ENCODE results near the gene CACNA2D3.
"Not testable (repeated sequence)": the region's sequence is repeated elsewhere in the genome, so short reads cannot be mapped to it uniquely, and the experiment has no call there.

The CACNA2D3 gene

DNA sequence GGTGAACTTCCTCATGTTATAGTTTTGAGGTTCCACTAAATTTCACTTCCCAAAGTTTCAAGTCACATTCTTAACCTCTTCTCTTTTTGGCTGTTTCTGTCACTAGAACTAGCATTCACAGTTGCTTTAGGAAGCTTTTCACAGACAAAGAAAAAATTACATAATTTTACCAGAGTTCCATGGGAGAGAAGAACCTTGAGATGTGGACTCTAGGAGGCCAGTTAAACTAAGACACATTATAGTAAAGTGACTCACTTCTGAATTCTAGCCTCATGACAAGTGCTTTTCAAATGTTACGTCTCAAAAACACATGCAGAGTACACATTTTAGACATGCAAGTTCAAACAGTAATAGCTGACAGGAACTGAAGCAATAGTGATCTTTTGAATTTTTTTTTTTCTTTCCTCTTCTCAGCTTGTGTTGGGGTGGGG, 845.4 kb downstream of the CACNA2D3 start:
- in situ Hi-C loops (cut with HindIII; ENCODE audit: low sequenced_read_pairs) = no loop called here

DNA sequence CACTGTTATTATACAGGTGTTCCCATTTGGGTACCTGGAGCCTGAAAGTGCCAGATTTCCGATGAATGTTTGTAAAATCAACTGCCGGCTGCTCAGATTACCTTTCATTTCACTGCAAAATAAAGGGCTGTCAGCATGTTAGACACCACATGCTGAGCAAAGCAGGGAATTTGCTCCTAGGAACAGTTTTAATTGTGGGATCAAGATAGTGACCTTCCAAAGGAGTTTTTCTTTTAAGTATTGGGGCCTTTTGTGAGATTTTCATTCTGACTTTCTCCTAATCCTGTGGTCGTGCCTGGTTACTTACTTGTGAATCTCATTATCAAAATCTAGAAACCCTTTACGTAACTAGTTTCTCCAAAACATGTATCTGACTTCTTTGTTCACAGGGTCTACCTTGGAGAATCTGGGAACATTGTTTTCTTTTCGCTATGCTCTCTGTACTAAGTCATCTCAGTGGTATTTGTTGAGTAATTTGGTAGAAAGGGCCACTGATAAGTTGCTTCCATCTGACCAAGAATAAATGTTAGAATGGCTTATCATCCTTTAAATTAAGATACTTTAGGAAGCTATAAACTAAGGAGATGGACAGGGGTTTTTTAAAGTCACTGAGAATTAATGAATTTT, 846.3 kb downstream of the CACNA2D3 start:
- in situ Hi-C loops (cut with HindIII; ENCODE audit: low sequenced_read_pairs) = no loop called here

DNA sequence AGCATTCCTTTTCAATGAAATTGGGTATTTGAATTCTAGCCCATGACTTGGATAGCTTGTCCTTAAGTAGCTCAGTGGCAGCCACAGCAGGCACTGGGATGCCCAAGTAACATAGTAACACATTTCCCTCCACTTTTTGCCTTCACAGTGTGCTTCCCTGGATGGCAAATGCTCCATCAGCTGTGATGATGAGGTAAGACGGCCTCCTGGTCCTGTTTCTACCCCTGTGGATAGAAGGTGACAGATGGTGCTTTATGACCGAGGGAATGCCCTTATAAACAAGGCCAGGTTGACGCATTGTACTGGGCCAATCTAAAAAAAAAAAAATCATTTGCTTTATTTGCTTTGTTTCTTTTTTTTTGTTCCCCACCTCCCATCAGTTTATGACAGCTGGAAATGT, 847.3 kb downstream of the CACNA2D3 start:
- in situ Hi-C loops (cut with HindIII; ENCODE audit: low sequenced_read_pairs) = no loop called here

DNA sequence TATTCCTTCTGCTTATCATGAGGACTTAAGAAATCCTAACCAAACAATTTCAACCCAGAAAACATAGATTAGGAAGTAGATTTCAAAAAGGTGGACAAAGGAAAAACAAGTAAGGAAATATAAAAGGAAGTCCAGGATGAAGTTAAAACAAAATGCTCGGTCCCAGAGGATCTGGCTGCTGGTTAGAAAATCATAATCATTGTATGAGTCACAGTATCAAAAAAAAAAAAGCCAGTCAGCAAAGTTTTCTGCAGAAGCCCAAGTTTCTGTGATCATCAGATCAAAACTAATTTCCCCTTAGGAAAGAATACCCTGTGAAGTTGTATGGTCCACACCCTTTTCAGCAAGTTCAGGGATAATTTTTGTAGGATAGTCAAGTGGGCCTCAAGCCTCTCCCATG, 848.5 kb downstream of the CACNA2D3 start:
- in situ Hi-C loops (cut with HindIII; ENCODE audit: low sequenced_read_pairs) = no loop called here

DNA sequence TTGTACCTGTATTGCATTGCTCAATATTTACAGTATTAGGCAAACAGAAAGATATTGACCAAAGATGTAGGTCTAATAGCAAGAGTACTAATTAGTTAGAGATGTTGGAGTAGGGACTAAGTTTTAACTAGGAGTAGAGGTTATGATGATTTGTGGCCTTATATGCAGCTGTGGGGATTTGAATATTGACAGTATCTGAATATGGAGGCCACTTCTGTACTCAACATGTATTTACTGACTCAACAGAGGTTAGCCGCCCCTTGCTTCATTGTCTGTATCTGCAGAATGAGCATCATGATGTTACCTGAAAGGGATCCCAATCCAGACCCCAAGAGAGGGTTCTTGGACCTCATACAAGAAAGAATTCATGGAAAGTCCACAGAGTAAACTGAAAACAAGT, 855.1 kb downstream of the CACNA2D3 start:
- in situ Hi-C loops (cut with HindIII; ENCODE audit: low sequenced_read_pairs) = no loop called here

DNA sequence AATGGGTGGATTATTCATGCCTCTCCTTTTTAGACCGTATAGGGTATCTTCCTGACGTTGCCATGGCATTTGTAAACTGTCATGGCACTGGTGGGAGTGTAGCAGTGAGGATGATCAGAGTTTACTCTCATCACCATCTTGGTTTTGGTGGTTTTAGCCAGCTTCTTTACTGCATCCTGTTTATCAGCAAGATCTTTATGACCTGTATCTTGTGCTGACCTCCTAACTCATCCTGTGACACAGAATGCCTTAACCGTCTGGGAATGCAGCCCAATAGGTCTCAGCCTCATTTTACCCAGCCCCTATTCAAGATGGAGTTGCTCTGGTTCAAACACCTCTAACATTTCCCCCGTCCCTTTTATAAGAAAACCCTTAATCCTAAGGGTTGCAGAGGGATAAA, 855.6 kb downstream of the CACNA2D3 start:
- in situ Hi-C loops (cut with HindIII; ENCODE audit: low sequenced_read_pairs) = not testable (repeated sequence)

DNA sequence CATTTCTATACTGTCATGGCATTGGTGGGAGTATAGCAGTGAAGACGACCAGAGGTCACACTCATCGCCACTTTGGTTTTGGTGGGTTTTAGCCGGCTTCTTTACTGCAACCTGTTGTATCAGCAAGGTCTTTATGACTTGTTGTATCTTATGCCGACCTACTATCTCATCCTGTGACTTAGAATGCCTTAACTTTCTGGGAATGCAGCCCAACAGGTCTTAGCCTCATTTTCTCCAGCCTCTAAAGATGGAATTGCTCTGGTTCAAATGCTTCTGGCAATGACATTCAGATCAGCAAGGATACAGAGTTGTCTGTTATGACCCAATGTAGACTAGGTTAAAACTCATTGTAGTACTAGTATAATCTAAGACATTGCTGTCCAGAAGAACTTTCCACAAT, 860.5 kb downstream of the CACNA2D3 start:
- in situ Hi-C loops (cut with HindIII; ENCODE audit: low sequenced_read_pairs) = no loop called here

DNA sequence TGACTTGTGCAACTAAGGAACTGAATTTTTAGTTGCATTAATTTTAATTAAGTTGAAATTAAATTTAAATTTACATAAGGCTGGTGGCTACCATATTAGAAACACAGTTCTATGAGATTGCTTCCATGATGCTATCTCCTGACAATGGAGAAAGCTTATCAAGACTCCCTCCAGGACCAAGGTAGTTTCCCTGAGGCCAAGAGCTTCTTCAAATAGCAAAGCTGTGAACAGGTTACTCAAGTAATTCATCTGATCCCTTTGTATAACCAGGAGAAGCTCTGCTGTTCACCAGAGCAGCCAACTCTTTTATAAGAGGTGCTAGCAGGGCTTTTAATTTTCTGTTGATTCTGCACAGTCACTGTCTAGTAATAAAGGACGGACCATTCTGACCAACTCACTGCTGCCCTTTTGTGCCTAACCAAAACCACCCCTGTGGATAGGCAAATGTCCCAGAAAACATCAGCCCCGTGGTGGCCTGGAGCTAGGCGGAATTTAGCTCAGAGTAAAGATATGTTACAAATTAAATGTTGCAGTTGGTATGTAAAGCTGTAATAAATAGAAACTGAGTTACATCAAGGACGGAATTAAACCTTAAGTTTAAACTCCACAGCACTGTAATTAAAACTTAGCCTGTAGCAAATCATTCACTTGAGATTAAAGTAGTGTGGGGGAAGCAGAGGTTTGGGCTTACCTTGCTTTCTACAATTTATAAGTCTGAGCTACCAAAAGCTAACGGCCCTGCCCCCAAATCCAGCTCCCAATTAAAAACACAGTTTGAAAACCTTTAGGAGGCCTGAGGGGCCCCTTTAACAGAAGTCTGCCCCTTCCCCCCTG, 861.1 kb downstream of the CACNA2D3 start:
- in situ Hi-C loops (cut with HindIII; ENCODE audit: low sequenced_read_pairs) = no loop called here

DNA sequence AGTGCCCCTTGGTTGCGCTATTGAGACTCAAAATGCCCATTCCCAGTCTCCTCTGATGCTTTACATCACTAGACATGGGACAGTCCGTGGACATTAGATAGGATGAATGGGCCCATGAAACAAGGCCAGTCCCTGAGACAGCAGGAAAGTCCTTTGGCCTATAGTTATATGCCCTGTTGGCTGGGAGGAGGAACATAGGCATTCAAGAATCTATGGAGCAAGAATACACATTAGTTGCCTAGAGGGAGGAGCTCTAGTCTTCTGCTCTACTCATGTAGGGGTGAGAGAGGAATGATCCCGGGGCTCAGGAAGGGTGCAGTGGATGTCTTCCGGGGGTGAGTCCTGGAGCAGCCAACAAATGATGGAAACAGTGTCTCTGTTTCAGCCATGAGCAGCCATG, 863.5 kb downstream of the CACNA2D3 start:
- in situ Hi-C loops (cut with HindIII; ENCODE audit: low sequenced_read_pairs) = no loop called here

DNA sequence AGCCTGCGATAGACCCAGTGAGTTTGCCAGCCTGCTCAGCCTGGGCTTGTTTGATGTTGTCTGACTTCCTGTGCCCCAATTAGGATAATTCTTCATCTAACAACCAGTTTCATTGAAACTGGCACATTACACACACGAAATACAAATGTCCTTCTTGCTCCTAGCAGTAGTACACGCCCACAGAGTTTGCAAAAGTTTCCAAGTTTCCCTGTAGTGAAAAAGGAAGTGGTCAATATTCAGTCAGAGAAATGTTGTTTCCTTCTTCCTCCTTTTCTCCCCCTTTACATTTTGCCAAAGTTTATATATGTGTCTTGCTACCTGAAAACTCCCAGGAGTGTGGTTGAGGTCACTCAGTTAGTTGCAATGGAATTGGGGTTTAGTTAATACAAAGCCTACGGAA, 863.9 kb downstream of the CACNA2D3 start:
- in situ Hi-C loops (cut with HindIII; ENCODE audit: low sequenced_read_pairs) = no loop called here

DNA sequence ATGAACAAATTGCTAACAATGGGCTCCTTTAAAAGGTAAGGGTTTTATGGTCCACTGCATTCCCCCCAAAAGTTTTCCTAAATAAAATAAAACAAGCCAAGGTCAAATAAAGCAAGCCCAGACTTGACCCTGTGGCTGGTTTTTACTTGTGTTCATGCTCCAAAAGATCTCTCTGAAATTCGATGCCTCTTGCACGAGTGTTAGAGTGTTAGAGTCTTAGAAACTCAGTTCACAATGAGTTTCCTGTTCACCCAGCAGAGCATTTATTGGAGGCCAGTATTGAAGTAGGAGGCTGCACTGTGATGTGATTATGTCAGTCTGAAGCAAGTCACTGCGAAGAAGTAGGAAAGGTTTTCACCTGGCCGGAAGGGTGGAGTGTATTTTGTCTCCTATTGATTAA, 865.4 kb downstream of the CACNA2D3 start:
- in situ Hi-C loops (cut with HindIII; ENCODE audit: low sequenced_read_pairs) = no loop called here

DNA sequence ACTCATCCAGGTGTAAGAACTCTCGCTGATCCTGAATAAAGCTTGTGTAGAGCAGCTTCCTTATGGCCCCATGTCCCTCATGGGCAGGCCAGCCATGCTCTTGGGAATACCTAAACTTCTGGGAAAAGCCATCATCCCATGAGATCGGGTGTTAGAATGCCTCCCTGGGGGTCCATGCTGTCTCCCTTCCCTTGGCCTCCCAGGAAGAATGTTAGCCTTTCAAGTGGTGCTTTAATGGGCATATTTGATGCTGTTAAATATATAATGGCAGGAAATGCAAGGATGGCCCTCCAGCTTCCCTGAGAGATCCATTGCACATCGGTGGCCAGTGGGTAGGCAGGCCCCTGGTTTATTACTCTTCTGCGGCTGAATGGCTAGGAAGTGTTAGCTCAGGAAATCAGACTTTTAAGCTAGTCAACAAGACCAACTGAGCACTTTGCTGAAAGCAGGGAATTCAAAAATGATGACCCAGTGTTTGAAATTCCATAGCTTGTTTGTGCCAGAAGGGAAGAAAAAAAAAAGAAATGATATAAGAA, 866.0 kb downstream of the CACNA2D3 start:
- in situ Hi-C loops (cut with HindIII; ENCODE audit: low sequenced_read_pairs) = no loop called here

DNA sequence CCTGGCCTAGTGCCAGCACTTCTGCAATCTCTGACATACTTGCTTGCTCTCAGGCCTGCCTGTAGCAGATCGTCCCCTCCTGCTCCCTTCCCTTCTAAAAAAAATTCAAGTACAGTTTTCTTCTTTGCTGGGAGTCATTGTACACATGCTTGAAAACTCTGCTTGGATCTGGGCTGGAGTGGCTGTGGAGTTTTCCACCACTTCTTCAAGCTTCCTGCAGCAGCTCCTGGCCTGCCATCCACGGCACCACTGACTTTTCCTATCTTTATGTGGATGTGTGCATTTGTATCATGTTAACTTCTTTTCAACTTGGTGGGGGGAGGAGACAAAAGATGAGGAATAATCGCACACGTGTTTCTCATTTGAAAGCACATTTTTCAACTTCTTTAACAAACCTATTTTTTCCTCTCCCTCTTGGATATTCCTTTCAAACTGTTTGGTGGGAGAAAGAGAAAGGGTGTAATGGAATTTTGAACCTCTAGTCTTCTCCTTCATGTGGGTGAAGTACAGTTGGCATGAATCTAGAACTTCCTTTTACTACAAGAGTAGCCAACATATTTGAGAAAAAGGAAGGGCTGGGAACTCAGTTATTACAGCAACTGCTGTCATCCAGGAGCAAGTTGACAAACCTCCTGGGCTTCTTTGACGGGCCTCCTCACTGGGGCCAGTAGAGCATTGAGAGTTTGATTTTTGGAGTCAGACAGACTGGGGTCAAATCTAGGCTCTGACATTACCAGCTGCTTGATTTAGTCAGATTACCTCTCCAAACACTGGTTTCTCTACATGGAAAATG, 866.7 kb downstream of the CACNA2D3 start:
- in situ Hi-C loops (cut with HindIII; ENCODE audit: low sequenced_read_pairs) = no loop called here

DNA sequence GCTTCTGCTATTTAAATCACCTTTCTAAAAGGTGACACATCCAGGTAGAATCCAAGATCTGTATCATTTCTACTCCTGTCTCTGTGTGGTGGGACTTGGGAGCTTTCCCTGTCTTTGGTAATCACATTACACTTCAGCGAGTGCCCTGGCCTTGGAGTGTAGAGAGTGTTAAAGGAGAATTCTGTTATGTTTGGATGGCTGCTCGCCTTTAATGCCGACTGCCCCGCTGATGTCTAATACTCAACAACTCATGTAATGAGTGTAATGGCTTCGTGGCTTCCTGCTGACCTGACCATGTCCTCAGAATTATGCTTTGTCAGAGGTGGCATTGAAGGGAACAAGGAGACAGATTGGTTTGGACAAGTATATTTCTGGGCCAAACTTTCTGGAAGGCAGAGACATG, 871.8 kb downstream of the CACNA2D3 start:
- in situ Hi-C loops (cut with HindIII; ENCODE audit: low sequenced_read_pairs) = no loop called here

DNA sequence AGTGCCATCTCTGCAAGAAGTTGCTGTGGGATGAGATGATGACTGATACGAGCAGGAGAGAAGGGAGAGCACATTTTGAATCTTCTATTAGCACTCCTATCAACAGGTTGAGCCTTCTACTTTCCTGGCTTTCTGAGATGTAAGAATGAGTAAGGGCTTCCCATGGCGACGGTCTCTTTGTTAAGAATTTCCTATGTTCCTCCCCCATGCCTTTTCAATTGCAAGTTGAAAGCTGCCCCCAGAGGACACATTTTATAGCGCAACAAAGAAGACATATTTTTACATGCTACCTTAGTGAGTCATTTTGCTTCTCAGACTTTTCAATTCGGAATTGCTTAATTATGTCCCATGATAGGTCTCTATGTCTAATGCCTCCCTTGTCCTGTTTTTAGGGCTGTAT, 876.8 kb downstream of the CACNA2D3 start:
- in situ Hi-C loops (cut with HindIII; ENCODE audit: low sequenced_read_pairs) = no loop called here

DNA sequence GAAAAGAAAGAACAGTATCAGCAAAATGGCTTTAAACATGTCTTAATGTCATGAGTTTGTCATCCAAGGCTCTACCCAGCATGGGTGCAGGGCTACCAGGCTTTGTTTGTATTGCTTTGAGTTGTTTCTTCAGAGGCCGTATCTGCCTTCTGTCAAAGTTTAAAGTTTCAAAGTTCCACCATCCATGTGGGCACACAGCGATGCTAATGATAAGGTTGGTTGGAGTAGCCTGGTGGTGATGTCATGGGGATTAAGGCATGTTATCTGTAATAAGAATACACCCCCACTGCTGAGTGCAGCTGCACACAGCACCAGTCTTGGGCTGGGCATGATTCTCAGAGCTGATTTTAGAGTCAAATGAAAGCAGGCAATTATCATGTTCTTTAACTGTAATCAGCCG, 877.5 kb downstream of the CACNA2D3 start:
- in situ Hi-C loops (cut with HindIII; ENCODE audit: low sequenced_read_pairs) = no loop called here

DNA sequence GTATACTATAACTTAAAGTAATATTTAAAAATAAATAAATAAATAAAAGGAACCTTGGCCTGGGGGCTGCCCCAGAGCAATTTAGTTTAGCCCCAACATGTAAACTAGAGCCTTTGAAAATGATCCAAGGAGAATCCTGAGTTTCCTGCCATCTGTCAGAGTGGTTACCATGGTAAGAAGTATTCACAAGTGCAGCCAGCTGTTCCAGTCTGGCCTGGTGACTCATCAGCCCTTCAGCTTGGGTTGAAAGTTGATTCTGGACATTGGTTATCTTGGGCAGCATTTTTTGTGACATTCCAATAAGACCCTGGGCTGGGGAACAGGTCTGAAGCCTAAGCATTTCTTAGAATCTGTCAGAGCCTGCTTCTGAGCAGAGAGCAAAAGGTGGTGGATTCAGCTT, 878.2 kb downstream of the CACNA2D3 start:
- in situ Hi-C loops (cut with HindIII; ENCODE audit: low sequenced_read_pairs) = no loop called here

DNA sequence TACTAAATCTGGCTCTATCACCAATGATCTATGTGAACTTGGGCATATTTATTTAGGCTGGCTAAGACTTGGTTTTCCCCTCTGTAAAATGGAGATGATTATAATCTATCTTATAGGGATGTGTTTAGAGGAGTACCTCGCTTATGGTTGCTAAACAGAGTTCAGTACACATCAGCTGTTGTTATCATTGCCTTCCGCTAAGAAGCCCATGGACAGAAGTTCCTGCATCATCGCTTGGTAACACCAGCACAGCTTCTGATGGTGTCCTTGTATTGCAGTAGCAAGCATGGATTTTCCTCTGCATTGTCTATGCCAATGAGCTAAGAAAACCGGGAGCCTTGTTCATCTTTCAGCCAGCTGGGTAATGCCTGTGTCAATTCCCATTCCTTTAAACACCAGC, 878.6 kb downstream of the CACNA2D3 start:
- in situ Hi-C loops (cut with HindIII; ENCODE audit: low sequenced_read_pairs) = no loop called here

DNA sequence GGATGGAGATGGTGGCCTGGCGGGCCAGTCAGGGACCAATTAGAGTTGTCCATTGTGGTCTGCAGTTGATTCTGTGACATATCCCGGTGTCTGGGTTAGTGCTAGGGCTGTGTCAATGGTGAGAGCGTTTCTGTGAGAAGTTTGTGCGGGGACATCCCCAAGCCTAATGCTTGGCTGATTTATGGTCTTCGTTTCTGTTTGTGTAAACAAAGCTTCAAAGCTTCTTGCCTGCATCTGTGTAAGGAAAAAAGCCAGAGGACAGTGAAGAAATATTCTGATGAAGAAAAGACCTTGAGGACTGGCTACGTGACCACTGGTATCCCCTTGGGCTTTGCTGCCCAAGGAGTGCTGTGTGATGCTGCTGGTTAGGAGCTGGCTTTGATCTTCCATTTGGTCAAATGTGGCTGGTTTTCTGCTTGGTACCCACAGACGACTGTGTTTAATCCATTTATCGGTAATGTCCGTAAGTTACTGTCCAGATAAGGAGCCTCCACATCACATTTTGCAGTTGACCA, 880.1 kb downstream of the CACNA2D3 start:
- in situ Hi-C loops (cut with HindIII; ENCODE audit: low sequenced_read_pairs) = no loop called here

DNA sequence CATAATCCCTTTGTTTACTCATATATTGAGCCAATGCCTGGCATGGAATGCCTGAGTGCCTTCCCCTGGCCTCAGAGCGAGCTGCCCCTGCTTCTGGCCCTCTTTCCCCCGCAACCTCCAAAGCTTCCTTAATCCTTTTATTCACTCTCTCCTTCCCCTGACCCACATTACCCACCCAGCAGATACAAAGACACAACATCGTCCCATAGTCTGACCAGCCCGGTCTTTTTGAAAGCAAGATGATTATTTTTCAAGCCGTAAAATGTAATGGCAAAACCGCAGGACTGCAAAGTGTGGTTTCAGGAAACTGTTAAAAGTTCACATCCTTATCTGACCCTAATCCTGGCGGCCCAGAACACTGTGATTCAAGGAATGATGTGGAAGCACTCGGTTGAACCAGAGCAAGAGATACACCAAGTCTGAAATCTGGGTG, 883.9 kb downstream of the CACNA2D3 start:
- in situ Hi-C loops (cut with HindIII; ENCODE audit: low sequenced_read_pairs) = no loop called here

DNA sequence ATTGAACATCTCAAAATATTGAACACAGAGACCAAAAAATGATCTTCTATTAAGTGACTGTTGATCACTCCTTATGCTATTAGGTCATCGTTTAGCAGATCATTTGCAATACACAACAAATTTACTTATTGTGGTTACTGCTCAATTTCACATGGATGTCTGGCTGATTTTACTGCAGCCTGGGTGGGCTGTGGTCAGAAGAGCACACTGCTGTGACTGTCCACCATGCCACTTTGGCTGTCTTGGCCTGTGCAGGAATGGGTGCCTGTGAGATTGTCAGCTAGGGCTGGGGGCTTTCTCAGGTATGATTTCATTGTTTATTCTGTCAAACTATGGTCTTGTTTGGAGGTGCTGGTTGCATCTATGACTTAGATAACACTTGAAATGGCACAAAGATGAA, 885.6 kb downstream of the CACNA2D3 start:
- in situ Hi-C loops (cut with HindIII; ENCODE audit: low sequenced_read_pairs) = no loop called here

Data from endothelial cell of hepatic sinusoid (primary cell).